GM18867 (cell line): ENCODE results near the gene HOGA1.
"Not testable (repeated sequence)": the region's sequence is repeated elsewhere in the genome, so short reads cannot be mapped to it uniquely, and the experiment has no call there.

Source experiments
- ATAC-seq: cut with Tn5 transposase; IDR thresholded peaks from one replicate; pipeline ENCODE4 v1.9.1; 2021; ENCODE audit warnings: mild to moderate bottlenecking, moderate library complexity; ENCODE audit not compliant: unreplicated experiment

Gene HOGA1

DNA sequence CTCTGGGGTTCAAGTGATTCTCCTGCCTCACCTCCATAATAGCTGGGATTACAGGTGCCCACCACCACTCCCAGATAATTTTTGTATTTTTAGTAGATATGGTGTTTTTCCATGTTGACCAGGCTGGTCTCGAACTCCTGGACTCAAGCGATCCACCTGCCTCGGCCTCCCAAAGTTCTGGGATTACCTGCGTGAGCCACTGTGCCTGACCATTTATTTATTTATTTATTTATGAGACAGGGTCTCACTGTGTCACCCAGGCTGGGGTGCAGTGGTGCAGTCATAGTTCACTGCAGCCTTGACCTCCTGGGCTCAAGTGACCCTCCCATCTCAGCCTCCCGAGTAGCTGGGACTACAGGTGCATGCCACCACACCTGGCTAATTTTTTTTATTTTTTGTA, 29.9 kb upstream of the HOGA1 start:
- not testable (repeated sequence) for ATAC-seq

DNA sequence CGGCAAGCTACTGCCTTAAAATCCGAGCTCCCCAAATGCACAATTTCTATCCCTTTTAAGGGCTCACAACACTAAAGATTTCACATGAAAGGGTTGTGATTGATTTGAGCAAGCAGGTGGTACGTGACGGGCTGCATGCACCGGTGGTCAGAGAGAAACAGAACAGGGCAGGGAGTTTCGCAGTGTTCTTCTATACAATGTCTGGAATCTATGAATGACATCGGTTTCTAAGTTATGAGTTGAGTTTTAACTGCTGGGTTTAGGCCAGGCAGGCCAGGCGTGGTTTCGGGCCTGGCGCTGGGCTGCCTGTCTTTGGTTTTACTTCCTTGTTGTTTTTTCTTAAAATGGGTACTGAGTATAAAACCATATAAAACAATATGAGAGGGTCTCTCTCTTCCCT, 28.6 kb upstream of the HOGA1 start:
- not testable (repeated sequence) for ATAC-seq

- ATAC-seq: not testable (repeated sequence)
Measured at GRCh38 chr10:97560731-97561381, 23.3 kb upstream of the HOGA1 start.

DNA sequence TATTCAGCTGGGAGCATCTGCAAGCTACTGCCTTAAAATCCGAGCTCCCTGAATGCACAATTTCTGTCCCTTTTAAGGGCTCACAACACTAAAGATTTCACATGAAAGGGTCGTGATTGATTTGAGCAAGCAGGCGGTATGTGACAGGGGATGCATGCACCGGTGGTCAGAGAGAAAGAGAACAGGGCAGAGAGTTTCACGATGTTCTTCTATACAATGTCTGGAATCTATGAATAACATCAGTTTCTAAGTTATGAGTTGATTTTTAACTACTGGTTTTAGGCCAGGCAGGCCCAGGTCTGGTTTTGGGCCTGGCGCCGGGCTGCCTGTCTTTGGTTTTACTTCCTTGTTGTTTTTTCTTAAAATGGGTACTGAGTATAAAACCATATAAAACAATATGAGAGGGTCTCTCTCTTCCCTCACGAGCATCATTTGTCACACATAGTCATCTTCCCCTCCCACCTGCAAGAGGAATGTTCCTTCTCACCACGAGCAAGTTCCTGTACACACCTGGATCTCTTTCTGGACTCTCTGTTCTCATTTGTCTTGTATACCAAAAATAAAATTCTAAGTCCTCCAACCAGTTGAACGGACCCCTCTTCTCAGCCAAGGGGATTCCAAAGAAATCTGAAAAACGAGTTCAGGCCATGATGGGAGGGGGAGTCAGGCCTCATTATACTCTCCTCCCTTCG, 22.7 kb upstream of the HOGA1 start:
- not testable (repeated sequence) for ATAC-seq

- ATAC-seq: not testable (repeated sequence)
Measured at GRCh38 chr10:97562329-97562728, 21.9 kb upstream of the HOGA1 start.

- ATAC-seq: no peak
Measured at GRCh38 chr10:97563337-97563736, 20.9 kb upstream of the HOGA1 start.

DNA sequence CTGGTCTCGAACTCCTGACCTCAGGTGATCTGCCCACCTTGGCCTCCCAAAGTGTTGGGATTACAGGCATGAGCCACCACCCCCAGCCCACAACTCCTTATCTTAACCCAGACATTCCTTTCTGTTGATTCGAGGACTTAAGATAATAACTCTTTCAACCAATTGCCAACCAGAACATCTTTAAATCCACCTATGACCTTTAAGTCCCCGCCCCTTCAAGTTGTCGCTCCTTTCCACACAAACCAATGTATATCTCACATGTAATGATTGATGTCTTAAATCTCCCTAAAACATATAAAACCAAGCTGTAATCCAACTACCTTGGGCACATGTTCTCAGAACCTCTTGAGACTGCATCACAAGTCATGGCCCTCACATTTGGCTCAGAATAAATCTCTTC, 19.4 kb upstream of the HOGA1 start:
- ATAC-seq: no peak

GRCh38 chr10:97566336-97566996, 17.7 kb upstream of the HOGA1 start:
- ATAC-seq: no peak

GRCh38 chr10:97567891-97568290, 16.3 kb upstream of the HOGA1 start:
- ATAC-seq: no peak

GRCh38 chr10:97570146-97570788, 13.9 kb upstream of the HOGA1 start:
- no peak for ATAC-seq

- ATAC-seq: no peak
Measured at GRCh38 chr10:97570789-97571471, 13.3 kb upstream of the HOGA1 start.

GRCh38 chr10:97571622-97572021, 12.6 kb upstream of the HOGA1 start:
- ATAC-seq: no peak

DNA sequence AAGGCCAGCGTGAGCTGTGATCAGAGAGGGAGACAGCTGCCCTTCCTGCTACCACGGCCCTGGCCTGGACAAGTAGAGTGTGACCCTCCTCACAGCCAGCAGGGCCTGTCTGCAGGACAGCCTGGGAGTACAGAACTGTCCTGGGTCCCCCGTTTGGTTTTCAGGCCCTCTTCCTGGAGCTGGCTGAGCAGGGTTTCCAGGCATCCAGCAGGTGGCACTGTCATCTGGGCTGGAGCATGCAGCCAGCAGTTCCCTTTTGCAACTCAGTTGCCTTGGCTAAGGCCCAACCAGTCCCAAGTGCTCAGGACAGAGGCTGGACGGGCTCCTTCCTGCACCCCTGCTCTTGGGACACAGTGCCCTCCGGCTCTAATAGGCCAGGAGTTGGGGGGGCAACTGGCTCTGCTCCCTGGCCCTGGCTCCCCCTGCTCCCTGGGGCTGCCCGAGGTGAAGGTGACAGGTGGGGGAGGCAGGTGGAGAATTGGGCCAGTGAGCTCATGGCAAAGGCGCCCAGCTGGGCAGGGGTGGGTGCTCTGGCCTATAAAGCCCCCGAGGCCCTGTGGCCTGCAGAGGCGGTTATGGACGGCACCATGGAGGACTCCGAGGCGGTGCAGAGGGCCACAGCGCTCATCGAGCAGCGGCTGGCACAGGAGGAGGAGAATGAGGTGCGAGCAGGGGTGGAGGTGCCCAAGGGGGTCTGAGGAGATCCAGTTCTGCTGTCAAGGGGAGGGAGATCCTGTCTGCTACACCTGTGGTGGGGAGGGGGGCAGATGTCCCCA, 11.8 kb upstream of the HOGA1 start, which contains the start of gene ANKRD2:
ANKRD2 (plus strand) TSS at position 566 of the 776 bp plus-strand sequence; CDS start at position 576, 10 bp downstream.
- peak; percentile 74 for ATAC-seq

DNA sequence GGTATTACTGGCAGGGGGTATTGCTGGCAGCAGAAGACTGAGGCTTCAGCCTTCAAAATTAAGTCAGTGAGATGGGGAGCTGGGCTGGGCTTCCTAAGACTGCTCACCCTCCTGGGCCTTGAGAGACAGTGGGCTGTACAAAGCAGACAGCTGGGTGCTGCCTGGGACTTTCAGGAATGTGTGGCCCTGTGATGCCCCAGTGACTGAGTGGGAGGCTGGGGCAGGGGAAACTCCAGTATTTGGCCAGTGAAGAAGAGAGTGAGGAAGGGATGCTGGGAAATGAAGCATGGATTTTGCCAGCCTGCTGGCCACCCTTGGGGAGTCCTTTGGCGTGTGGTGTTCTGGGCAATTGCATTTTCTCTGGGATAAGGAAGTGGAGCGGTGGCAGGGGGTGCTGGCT, 11.2 kb upstream of the HOGA1 start:
- ATAC-seq: no peak

DNA sequence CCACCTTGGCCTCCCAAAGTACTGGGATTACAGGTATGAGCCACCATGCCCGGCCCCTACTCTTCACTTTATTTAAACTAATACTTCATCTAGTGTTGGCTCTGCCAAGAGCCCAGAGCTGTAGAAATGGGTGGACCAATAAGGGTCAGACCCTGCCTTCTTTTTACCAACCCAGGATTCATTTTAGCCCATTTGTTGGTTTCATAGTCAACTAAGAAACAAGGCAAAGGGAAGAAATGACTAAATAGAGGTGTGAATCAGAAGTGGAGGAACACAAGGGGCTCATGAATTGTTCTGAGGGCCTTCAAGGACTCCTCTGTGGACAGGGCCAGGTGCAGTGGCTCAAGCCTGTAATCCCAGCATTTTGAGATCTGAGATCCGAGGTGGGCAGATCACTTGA, 10.5 kb upstream of the HOGA1 start:
- no peak for ATAC-seq

- no peak for ATAC-seq
Measured at GRCh38 chr10:97574374-97575126, 9.6 kb upstream of the HOGA1 start.

- no peak for ATAC-seq
Measured at GRCh38 chr10:97575127-97575668, 9.0 kb upstream of the HOGA1 start.

DNA sequence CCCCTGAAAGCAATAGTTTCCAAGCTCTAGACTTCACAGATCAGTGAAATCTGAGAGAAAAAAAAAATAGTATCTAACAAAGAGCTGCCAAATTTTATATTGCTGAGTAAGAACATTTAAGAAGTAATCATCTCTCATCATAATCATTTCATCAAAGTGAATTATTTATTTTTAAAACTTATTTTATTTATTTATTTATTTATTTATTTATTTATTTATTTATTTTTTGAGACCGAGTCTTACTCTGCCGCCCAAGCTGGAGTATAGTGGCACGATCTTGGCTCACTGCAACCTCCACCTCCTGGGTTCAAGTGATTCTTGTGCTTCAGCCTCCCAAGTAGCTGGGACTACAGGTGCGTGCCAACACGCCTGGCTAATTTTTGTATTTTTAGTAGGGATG, 7.7 kb upstream of the HOGA1 start:
- ATAC-seq: not testable (repeated sequence)

- no peak for ATAC-seq
Measured at GRCh38 chr10:97577701-97578100, 6.5 kb upstream of the HOGA1 start.
